Activated gamma-delta T cell (primary cell): Measurements from ENCODE around the gene LYVE1.
"Not testable (repeated sequence)": the region's sequence is repeated elsewhere in the genome, so short reads cannot be mapped to it uniquely, and the experiment has no call there.

Source experiments
- DNase-seq: peaks from one replicate; lab custom pipeline; 2025; lab: John Stamatoyannopoulos, UW
- total RNA-seq, 2 donors: gene quantifications; one replicate each; lab custom pipeline; 2026; lab: John Stamatoyannopoulos, UW

Gene LYVE1
- 0 reads per million in 2 donors for total RNA-seq

GRCh38 chr11:10568486-10568941, at the start of gene LYVE1:
Gene LYVE1, minus strand, starts transcription at chr11:10568665. Its CDS starts 133 bp downstream, at chr11:10568532.
- no peak for DNase-seq

GRCh38 chr11:10617551-10617950, 49.1 kb upstream of the LYVE1 start:
- DNase-seq: no peak

- no peak for DNase-seq
These were observed 43.8 kb upstream of the LYVE1 start for GRCh38 chr11:10611979-10612862.

- DNase-seq: no peak
These were observed 41.2 kb upstream of the LYVE1 start for GRCh38 chr11:10609636-10610035.

GRCh38 chr11:10608584-10608983, 40.1 kb upstream of the LYVE1 start:
- DNase-seq: no peak

GRCh38 chr11:10607462-10608132, 39.1 kb upstream of the LYVE1 start:
- DNase-seq: no peak

- DNase-seq: no peak
These were observed 38.2 kb upstream of the LYVE1 start for GRCh38 chr11:10606536-10607208.

GRCh38 chr11:10605941-10606381, 37.5 kb upstream of the LYVE1 start:
- DNase-seq: no peak

- no peak for DNase-seq
These were observed 36.3 kb upstream of the LYVE1 start for GRCh38 chr11:10604798-10605197.

- DNase-seq: no peak
These were observed 35.9 kb upstream of the LYVE1 start for GRCh38 chr11:10604340-10604748.

GRCh38 chr11:10603721-10604297, 35.3 kb upstream of the LYVE1 start:
- no peak for DNase-seq

GRCh38 chr11:10602945-10603344, 34.5 kb upstream of the LYVE1 start:
- no peak for DNase-seq

GRCh38 chr11:10602366-10602765, 33.9 kb upstream of the LYVE1 start:
- DNase-seq: no peak

- no peak for DNase-seq
These were observed 33.4 kb upstream of the LYVE1 start for GRCh38 chr11:10601837-10602236.

GRCh38 chr11:10600570-10601248, 32.2 kb upstream of the LYVE1 start:
- no peak for DNase-seq

- no peak for DNase-seq
These were observed 31.1 kb upstream of the LYVE1 start for GRCh38 chr11:10599388-10600175.

GRCh38 chr11:10598816-10599215, 30.4 kb upstream of the LYVE1 start:
- DNase-seq: no peak

GRCh38 chr11:10597877-10598351, 29.4 kb upstream of the LYVE1 start:
- DNase-seq: no peak

GRCh38 chr11:10595840-10596239, 27.4 kb upstream of the LYVE1 start:
- DNase-seq: not testable (repeated sequence)

- no peak for DNase-seq
These were observed 25.9 kb upstream of the LYVE1 start for GRCh38 chr11:10594407-10594806.
